Karpas-422 (cell line): ENCODE measurements around the gene ASGR1. TPM values are rescaled to one million over a fixed set of nuclear protein-coding genes. Genes with fewer than 3 reads are reported as not detected.
"Not testable (repeated sequence)": the region's sequence is repeated elsewhere in the genome, so short reads cannot be mapped to it uniquely, and the experiment has no call there.

Experiments
- DNase-seq: peaks from one replicate; pipeline ENCODE4 v3.0.0-alpha.2; 2015
- H2AFZ ChIP-seq: fragments of 200-600 bp; sonication (generic); 2 replicates; pipeline ENCODE4 v1.6.1; 2014; ENCODE audit warnings: antibody characterized with exemption, low read length, mixed read lengths
- H3K27ac ChIP-seq: fragments of 200-600 bp; sonication (generic); 2 replicates; pipeline ENCODE4 v1.5.1; 2014; ENCODE audit warnings: mild to moderate bottlenecking, low read length, moderate library complexity
- H3K27me3 ChIP-seq: fragments of 200-600 bp; sonication (generic); 2 replicates; pipeline ENCODE4 v1.6.1; 2014; ENCODE audit warnings: low read length, mixed read lengths
- H3K36me3 ChIP-seq: fragments of 200-600 bp; sonication (generic); 2 replicates; pipeline ENCODE4 v1.6.1; 2014; ENCODE audit warnings: low read length, mixed read lengths; ENCODE audit not compliant: insufficient read depth
- H3K4me1 ChIP-seq: fragments of 200-600 bp; sonication (generic); 2 replicates; pipeline ENCODE4 v1.6.1; 2014; ENCODE audit warnings: mild to moderate bottlenecking, low read length, mixed read lengths
- H3K4me2 ChIP-seq: fragments of 200-600 bp; sonication (generic); 2 replicates; pipeline ENCODE4 v1.6.1; 2014; ENCODE audit warnings: low read length, low read depth, mild to moderate bottlenecking; ENCODE audit not compliant: poor library complexity, severe bottlenecking
- H3K4me3 ChIP-seq: fragments of 200-600 bp; sonication (generic); 2 replicates; pipeline ENCODE4 v1.5.1; 2014; ENCODE audit warnings: mild to moderate bottlenecking, antibody characterized with exemption, low read length, mixed read lengths
- H3K79me2 ChIP-seq: fragments of 200-600 bp; sonication (generic); 2 replicates; pipeline ENCODE4 v1.6.1; 2014; ENCODE audit warnings: mild to moderate bottlenecking, low read length, mixed read lengths
- H3K9ac ChIP-seq: fragments of 200-600 bp; sonication (generic); 2 replicates; pipeline ENCODE4 v1.6.0; 2014; ENCODE audit warnings: low read length
- H3K9me2 ChIP-seq: fragments of 200-600 bp; sonication (generic), shearing (Covaris generic); replicated peaks from 2 replicates; pipeline ENCODE4 v1.6.0; 2014; ENCODE audit warnings: mild to moderate bottlenecking, low read length, moderate library complexity; ENCODE audit not compliant: insufficient read depth
- H3K9me3 ChIP-seq: fragments of 300-700, 200-600 bp; sonication (generic); 2 replicates; pipeline ENCODE4 v1.6.1; 2014; ENCODE audit warnings: low read length, mixed read lengths
- H4K20me1 ChIP-seq: fragments of 200-600 bp; sonication (generic); 2 replicates; pipeline ENCODE4 v1.6.1; 2014; ENCODE audit warnings: mild to moderate bottlenecking, antibody characterized with exemption, low read length, low read depth; ENCODE audit not compliant: insufficient read depth
- total RNA-seq: library from RNA; depleted of rRNA; stranded (reverse); fragments of >200 nt; shearing (Covaris generic); gene quantifications from 2 replicates; pipeline ENCODE4 v1.2.3, GENCODE V29; 2014; ENCODE audit warnings: low replicate concordance

Gene ASGR1
- total RNA-seq, 1 experiment from 2014 or later, result not detected

DNA sequence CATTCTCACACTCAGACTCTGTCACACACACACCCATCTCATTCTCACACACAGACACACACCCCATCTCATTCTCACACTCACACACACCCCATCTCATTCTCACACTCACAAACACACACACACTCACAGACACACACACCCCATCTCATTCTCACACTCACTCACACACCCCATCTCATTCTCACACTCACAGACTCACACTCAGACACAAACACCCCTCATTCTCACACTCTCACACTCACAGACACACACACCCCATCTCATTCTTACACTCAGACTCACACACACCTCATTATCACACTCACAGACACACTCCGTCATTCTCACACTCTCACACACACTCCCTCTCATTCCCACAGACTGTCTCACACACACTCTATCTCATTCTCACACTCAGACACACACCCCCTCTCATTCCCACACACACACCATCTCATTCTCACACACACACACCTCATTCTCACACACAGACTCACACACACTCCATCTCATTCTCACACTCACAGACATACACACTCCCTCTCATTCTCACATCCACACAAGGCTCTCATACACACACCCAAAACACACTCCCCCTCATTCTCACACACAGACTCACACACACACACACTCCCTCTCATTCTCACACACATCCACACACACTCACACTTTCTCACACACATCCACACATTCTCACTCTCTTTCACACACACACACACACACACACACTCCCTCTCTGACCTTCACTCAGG is 2.9 kb downstream of the ASGR1 start:
- Histone ChIP-seq H3K4me1 (peaks cover 9% of the 10 kb centered on the region), H3K27ac (no peak overlapping the region), H3K9me3 (no peaks in the 10 kb centered on the region), H3K27me3 (no peaks in the 10 kb centered on the region), H4K20me1 (no peaks in the 10 kb centered on the region), H3K4me3 (no peak overlapping the region), H3K36me3 (no peaks in the 10 kb centered on the region), H3K9me2 (no peaks in the 10 kb centered on the region), H3K79me2 (no peaks in the 10 kb centered on the region), H2AFZ (no peak overlapping the region), H3K9ac (no peak overlapping the region), H3K4me2 (no peak overlapping the region)
- DNase-seq, result no peak

DNA sequence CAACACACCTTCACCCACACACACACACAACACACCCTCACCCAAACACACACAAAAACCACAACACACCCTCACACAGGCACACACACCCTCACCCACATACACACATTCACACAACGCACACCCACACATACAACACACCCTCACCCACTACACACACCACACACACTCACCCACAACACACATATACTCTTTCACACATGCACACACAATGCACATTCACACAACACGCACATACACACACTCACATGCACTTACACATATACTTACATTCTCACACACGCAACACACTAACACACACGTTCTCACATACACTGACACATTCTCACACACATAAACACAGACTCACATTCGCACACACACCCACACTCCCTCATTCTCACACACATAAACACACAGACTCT is 3.8 kb downstream of the ASGR1 start:
- H3K27me3 ChIP-seq, result no peaks in the 10 kb centered on the region
- H3K9me3 ChIP-seq, result no peaks in the 10 kb centered on the region
- H3K27ac ChIP-seq, result no peak overlapping the region
- H2AFZ ChIP-seq, result no peak overlapping the region
- H3K36me3 ChIP-seq, result no peaks in the 10 kb centered on the region
- H3K9me2 ChIP-seq, result no peaks in the 10 kb centered on the region
- H3K4me1 ChIP-seq, result peaks cover 9% of the 10 kb centered on the region
- H3K9ac ChIP-seq, result no peak overlapping the region
- H3K4me3 ChIP-seq, result no peak overlapping the region
- DNase-seq, result no peak
- H3K79me2 ChIP-seq, result no peaks in the 10 kb centered on the region
- no peak overlapping the region for H3K4me2 ChIP-seq
- no peaks in the 10 kb centered on the region for H4K20me1 ChIP-seq

- Histone ChIP-seq H3K9ac (no peak overlapping the region), H3K4me2 (no peak overlapping the region)
- DNase-seq, result no peak
Observed at GRCh38 chr17:7174603-7175326, 4.4 kb downstream of the ASGR1 start.

GRCh38 chr17:7173687-7174602 is 5.2 kb downstream of the ASGR1 start:
- Histone ChIP-seq H3K27ac (no peak overlapping the region), H3K36me3 (no peaks in the 10 kb centered on the region), H4K20me1 (no peaks in the 10 kb centered on the region), H3K4me2 (no peak overlapping the region), H2AFZ (no peak overlapping the region), H3K9me3 (no peaks in the 10 kb centered on the region), H3K4me1 (peaks cover 9% of the 10 kb centered on the region), H3K9ac (no peak overlapping the region), H3K4me3 (no peak overlapping the region), H3K79me2 (no peaks in the 10 kb centered on the region), H3K27me3 (no peaks in the 10 kb centered on the region), H3K9me2 (no peaks in the 10 kb centered on the region)
- DNase-seq, result no peak

More at GRCh38 chr17:7174603-7175326, 4.4 kb downstream of the ASGR1 start:
- no peak overlapping the region for H3K27ac ChIP-seq
- no peaks in the 10 kb centered on the region for H4K20me1 ChIP-seq
- H3K79me2 ChIP-seq, result no peaks in the 10 kb centered on the region
- peaks cover 9% of the 10 kb centered on the region for H3K4me1 ChIP-seq
- no peak overlapping the region for H2AFZ ChIP-seq
- no peaks in the 10 kb centered on the region for H3K36me3 ChIP-seq
- no peaks in the 10 kb centered on the region for H3K27me3 ChIP-seq
- no peaks in the 10 kb centered on the region for H3K9me3 ChIP-seq
- no peak overlapping the region for H3K4me3 ChIP-seq
- H3K9me2 ChIP-seq, result no peaks in the 10 kb centered on the region

- H3K9me3 ChIP-seq, H3K4me3 ChIP-seq, H3K9me2 ChIP-seq, H3K9ac ChIP-seq, H3K27me3 ChIP-seq, H3K79me2 ChIP-seq, H3K27ac ChIP-seq, H2AFZ ChIP-seq, H4K20me1 ChIP-seq, DNase-seq, H3K4me1 ChIP-seq, H3K36me3 ChIP-seq, H3K4me2 ChIP-seq: not testable (repeated sequence)
Observed at GRCh38 chr17:7172522-7173191, 6.5 kb downstream of the ASGR1 start.

GRCh38 chr17:7169565-7169908 is 9.6 kb downstream of the ASGR1 start:
- H3K27me3 ChIP-seq, H3K27ac ChIP-seq, H3K4me1 ChIP-seq, H3K9me2 ChIP-seq, H3K9me3 ChIP-seq, H2AFZ ChIP-seq, DNase-seq, H3K79me2 ChIP-seq, H3K36me3 ChIP-seq, H3K4me2 ChIP-seq, H3K4me3 ChIP-seq, H3K9ac ChIP-seq, H4K20me1 ChIP-seq: not testable (repeated sequence)

DNA sequence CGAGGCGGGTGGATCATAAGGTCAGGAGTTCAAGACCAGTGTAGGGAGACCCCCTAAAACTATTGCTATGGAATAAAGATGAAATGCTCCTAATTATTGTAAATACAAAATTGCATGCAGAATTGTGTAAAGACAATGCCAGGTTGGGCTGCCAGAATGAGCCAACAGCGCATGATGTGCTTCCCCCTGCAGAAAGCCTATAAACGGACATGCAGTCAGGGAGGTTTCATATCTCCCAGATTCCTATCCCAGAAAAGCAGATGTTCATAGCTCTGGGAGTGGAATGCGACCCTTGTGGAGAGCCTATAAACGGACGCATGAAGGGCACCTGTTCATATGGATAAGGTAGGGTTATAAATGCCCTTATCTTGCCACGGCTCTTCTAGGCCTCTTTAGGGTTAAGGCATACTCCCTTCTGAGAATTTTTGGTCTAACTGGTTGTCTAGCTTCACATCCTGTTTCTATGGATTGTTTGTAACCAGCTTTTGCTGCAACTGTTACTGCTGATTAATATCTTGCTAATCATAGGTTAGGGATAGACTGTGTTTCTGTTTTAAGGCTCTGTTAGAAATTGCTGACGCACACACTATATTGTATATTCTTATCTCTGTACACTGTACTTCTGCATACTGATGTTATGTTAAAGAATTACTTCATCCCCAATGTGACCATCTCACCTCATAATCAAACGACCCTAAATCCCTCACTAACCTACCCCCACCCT is 10.2 kb downstream of the ASGR1 start:
- H3K4me2 ChIP-seq, H4K20me1 ChIP-seq, H3K4me1 ChIP-seq, H3K4me3 ChIP-seq, H3K27me3 ChIP-seq, H3K9ac ChIP-seq, H3K36me3 ChIP-seq, DNase-seq, H3K79me2 ChIP-seq, H3K27ac ChIP-seq, H3K9me2 ChIP-seq, H2AFZ ChIP-seq, H3K9me3 ChIP-seq: not testable (repeated sequence)
